GM12875 (cell line): ENCODE results near the gene HPCAL1.

Experiments
- H3K4me3 ChIP-seq: one replicate; pipeline ENCODE4 v1.5.1; 2011; ENCODE audit warnings: low read depth, low read length, control low read depth
- TF ChIP-seq, protein P1 (sequence below): IDR thresholded peaks from 2 replicates; pipeline ENCODE4 v1.5.1; 2011; ENCODE audit warnings: low read depth, mild to moderate bottlenecking, control low read depth, inconsistent platforms, low read length, moderate library complexity, borderline replicate concordance; ENCODE audit not compliant: insufficient read depth

Gene HPCAL1

DNA sequence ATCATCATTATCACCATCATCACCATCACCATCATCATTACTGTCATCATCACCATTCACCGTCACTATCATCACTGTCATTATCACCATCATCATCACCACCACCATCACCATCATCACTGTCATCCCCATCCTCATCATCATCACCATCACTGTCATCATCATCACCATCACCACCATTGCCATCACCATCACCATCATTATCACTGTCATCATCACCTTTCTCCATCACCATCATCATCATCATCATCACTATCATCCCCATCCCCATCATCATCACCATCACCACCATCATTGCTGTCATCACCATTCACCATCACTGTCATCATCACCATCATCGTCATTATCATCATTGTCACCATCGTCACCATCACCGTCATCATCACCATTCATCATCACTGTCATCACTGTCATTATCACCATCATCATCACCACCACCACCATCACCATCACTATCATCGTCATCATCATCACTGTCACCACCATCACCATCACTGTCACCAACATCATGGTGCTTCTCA lies 9.8 kb downstream of the HPCAL1 start:
- TF ChIP-seq, protein P1, sequence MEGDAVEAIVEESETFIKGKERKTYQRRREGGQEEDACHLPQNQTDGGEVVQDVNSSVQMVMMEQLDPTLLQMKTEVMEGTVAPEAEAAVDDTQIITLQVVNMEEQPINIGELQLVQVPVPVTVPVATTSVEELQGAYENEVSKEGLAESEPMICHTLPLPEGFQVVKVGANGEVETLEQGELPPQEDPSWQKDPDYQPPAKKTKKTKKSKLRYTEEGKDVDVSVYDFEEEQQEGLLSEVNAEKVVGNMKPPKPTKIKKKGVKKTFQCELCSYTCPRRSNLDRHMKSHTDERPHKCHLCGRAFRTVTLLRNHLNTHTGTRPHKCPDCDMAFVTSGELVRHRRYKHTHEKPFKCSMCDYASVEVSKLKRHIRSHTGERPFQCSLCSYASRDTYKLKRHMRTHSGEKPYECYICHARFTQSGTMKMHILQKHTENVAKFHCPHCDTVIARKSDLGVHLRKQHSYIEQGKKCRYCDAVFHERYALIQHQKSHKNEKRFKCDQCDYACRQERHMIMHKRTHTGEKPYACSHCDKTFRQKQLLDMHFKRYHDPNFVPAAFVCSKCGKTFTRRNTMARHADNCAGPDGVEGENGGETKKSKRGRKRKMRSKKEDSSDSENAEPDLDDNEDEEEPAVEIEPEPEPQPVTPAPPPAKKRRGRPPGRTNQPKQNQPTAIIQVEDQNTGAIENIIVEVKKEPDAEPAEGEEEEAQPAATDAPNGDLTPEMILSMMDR = no peak
- no peak overlapping the region for H3K4me3 ChIP-seq

DNA sequence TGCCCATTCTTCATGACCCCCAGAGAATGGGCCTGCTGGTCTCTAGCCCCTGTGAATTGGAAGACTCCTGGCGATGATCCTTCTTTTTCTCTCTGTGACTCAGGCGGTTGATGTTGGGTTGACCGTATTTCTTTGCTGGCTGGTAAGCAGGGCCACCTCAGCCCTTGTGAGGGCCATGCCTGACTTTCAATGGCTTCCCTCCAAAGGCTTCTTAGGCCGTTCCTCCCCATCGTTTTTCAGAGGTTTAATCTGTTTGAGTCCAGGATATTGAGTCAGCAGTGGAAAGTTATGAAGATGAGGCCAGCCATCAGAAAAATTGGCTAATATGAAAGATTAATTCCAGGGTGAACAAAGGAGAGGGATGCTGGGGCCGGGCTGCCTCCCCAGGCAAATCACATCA lies 13.6 kb downstream of the HPCAL1 start:
- no peak overlapping the region for H3K4me3 ChIP-seq
- TF ChIP-seq, protein P1 = no peak

DNA sequence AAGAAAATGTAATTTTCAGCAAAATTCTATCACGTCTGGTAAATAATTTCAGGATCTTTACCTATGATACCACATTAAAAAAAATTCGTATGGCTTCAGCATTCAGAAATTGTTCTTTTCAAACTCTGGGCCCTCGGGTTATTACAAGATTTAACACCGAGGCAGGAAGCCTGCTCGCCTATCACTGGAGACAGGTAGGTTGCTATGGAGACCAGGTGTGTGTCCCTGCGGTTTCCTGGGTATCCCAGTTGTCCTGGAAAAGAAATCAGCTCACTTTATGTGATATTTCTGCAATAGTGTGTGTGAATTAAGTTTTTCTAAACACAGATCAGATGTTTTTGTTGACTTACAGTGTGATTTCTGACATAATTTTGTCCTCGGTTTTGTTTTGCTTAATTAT lies 14.2 kb downstream of the HPCAL1 start:
- no peak overlapping the region for H3K4me3 ChIP-seq
- TF ChIP-seq, protein P1 = no peak

DNA sequence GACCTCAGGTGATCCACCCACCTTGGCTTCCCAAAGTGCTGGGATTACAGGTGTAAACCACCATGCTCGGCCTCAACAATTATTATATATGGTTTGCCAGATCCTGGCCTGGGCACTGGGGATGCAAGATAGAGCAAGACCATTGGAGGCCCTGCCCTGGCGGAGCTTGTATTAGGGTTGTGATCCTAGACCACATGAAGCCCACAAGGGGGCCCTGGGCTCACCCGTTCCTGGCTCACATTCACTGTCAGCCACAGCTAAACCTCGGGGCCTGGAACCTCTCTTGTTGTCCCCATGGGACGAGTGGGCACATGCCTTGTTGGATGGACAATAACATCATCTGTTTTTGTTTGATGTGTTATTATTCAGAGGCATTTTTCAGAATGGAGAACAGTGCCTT lies 14.9 kb downstream of the HPCAL1 start:
- H3K4me3 ChIP-seq = no peak overlapping the region
- TF ChIP-seq, protein P1 = no peak

DNA sequence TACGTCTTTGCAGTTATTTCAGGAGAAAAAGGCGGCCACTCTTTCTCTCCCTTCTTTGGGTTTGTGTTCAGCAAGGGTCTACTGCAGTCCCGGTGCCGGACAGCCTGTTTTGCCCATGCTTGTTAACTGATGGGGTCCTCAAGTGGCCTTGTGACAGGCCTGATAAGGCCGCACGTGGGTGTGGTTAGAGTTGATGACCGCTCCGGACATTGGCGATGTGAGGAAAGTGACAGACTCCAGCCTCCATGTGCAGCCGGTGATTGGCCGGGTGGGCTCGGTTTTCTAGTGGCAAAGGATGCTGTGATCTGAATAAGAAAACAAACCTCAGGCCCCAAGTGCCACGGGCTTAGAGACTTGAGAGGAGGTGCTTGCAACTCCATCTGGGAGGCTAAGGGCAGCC lies 15.6 kb downstream of the HPCAL1 start:
- H3K4me3 ChIP-seq = no peak overlapping the region
- TF ChIP-seq, protein P1 = no peak

DNA sequence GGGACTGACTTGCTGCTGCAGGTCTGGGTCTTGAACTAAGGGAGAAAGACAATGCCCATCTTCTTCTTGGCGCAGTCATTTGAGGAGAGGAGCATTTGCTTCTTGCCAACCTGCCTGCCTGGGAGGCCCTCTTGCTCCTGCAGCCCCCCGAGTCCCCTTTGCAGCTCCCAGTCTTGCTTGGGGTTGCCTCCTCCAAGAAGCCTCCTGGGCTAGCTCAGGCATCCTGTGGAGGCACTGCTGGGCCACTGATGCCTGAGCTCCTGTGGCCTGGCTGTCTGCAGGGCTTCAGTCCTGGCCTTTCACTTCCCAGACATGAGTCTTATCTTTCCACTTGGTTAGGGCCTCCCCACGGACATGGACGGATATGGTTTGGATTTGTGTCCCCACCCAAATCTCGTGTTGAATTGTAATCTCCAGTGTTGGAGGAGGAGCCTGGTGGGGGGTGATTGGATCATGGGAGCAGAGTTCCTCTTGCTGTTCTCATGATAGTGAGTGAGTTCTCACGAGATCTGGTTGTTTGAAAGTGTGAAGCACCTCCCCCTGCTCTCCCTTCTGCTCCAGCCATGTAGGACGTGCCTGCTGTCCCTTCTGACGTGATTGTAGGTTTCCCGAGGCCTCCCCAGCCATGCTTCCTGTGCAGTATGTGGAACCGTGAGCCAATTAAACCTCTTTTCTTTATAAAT lies 17.3 kb downstream of the HPCAL1 start:
- TF ChIP-seq, protein P1 = no peak
- no peak overlapping the region for H3K4me3 ChIP-seq

DNA sequence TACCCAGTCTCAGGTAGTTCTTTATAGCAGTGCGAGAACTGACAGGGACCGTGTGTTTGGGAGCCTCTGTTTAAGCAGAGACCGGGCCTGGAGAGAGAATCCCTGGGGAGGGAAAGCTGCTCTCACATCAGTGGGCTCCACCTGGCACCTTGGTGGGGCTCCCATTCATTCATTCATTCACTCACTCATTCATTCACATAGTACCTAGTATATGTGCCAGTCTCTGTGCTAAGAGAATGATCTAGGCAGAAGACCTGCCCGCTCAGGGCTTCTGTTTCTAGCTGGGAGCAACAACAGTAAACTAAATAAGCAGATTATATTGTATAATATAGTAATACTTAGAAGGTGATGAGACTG lies 17.8 kb downstream of the HPCAL1 start:
- no peak overlapping the region for H3K4me3 ChIP-seq
- TF ChIP-seq, protein P1 = no peak
